Body of pancreas (tissue), 4 donors: Measurements from ENCODE around the gene BABAM1.

Experiments
- POLR2A ChIP-seq, 3 donors: fragments of 450-650 bp; IDR thresholded peaks; one replicate each; pipeline ENCODE4 v1.6.1; 2016; ENCODE audit warnings: antibody characterized with exemption in 3 of 3, mild to moderate bottlenecking in 2 of 3
- TF ChIP-seq, protein P1 (sequence below), 7 experiments: fragments of 450-650 bp in 4 of 7; fragments of 200-600 bp in 3 of 7; sonication (generic) in 3 of 7; IDR thresholded peaks; one replicate each; pipeline ENCODE4 v1.5.1; 2016 to 2019; ENCODE audit warnings: antibody characterized with exemption in 7 of 7

GRCh38 chr19:17275441-17276175 lies 8.4 kb downstream of the BABAM1 start:
- TF ChIP-seq, protein P1, sequence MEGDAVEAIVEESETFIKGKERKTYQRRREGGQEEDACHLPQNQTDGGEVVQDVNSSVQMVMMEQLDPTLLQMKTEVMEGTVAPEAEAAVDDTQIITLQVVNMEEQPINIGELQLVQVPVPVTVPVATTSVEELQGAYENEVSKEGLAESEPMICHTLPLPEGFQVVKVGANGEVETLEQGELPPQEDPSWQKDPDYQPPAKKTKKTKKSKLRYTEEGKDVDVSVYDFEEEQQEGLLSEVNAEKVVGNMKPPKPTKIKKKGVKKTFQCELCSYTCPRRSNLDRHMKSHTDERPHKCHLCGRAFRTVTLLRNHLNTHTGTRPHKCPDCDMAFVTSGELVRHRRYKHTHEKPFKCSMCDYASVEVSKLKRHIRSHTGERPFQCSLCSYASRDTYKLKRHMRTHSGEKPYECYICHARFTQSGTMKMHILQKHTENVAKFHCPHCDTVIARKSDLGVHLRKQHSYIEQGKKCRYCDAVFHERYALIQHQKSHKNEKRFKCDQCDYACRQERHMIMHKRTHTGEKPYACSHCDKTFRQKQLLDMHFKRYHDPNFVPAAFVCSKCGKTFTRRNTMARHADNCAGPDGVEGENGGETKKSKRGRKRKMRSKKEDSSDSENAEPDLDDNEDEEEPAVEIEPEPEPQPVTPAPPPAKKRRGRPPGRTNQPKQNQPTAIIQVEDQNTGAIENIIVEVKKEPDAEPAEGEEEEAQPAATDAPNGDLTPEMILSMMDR (IDR thresholded peaks at IDR 0.05): no peak
- no peak for TF ChIP-seq POLR2A (IDR thresholded peaks at IDR 0.05)
